ENCODE measurements around the gene PWWP2A. TPM values are rescaled to one million over a fixed set of nuclear protein-coding genes. Genes with fewer than 3 reads are reported as not detected.

The PWWP2A gene
- total RNA-seq, 1 donor from 2014 or later, result 43.4 TPM

DNA sequence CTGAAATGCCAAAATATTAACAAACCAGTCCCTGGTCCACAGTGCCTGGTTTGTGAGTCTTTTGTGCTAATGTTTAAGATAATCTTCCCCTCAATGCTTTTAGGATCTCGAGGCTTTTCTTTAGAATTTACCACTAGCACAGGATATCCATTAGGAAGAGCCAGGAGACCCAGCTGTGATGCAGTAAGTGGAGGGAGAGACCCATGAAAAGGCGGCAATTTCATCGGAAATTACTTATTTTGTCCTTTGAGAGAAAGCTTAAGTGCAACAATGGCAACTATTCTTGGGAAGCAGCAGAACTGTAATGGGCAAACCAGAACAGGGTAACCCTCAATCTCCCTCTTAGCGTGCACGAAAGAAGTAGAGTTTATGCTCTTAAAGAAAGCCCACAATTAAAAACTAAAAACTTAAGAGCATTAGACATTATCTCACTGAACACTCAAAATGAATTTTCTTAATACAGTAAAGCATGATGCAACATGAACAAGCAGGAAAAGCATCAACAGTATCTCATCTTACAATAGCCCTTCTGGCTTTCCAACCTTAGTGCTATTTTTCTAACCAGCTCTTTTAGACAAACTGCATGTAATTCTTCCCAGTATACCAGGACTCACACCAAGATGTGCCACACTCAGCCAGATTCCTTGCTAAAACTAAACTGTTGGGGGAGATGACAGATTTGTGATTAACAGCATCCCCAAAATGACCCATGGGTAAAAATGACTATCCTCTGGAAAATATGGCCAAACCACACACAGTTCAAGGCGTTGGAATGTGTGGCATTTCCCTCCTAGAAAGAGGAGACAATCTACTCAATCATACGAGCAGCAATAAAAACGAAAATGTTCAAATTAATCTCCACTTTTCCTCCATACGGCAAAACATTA, 36.4 kb downstream of the PWWP2A start:
- no peak for DNase-seq (ENCODE audit: low spot score in 2 of 2)
- intact Hi-C loops (cut with DNase I), result loop anchor here (1.0 to 5.0 kb wide), 2 partner anchors 36 to 264 kb away; partner anchors contain the start of gene PWWP2A
- H3K4me3 ChIP-seq, result peak overlapping the region in 1 of 2 donors; percentile 8
- H3K36me3 ChIP-seq, result no peaks in the 10 kb centered on the region
- peak overlapping the region; percentile 14 to 58 for H3K27ac ChIP-seq
- H3K9me3 ChIP-seq, result no peaks in the 10 kb centered on the region
- peaks cover 0 to 26% of the 10 kb centered on the region in 2 donors for H3K4me1 ChIP-seq
- no peaks in the 10 kb centered on the region for H3K27me3 ChIP-seq
- TF ChIP-seq, protein P1, sequence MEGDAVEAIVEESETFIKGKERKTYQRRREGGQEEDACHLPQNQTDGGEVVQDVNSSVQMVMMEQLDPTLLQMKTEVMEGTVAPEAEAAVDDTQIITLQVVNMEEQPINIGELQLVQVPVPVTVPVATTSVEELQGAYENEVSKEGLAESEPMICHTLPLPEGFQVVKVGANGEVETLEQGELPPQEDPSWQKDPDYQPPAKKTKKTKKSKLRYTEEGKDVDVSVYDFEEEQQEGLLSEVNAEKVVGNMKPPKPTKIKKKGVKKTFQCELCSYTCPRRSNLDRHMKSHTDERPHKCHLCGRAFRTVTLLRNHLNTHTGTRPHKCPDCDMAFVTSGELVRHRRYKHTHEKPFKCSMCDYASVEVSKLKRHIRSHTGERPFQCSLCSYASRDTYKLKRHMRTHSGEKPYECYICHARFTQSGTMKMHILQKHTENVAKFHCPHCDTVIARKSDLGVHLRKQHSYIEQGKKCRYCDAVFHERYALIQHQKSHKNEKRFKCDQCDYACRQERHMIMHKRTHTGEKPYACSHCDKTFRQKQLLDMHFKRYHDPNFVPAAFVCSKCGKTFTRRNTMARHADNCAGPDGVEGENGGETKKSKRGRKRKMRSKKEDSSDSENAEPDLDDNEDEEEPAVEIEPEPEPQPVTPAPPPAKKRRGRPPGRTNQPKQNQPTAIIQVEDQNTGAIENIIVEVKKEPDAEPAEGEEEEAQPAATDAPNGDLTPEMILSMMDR (IDR thresholded peaks at IDR 0.05), result no peak

DNA sequence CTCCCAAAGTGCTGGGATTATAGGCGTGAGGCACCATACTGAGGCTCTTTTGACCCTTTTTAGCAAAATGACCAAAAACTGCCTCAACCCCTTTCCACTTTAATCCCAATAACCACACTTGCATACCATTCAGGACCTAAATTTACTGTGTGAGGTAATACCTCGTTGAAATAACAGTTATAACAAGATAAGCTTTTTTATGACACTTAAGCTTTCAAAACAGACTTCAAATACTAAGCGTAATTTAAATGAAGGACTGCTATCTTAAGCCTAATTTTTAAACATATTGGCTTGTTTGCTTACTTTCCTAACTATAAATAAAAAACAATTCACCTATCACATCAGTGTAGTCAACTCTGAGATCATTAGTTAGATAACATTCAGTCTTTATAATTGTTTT, 37.8 kb downstream of the PWWP2A start:
- TF ChIP-seq, protein P1 (IDR thresholded peaks at IDR 0.05), result no peak
- no peak for DNase-seq (ENCODE audit: low spot score in 2 of 2)
- Histone ChIP-seq H3K27me3 (no peaks in the 10 kb centered on the region), H3K4me3 (no peak overlapping the region), H3K9me3 (no peaks in the 10 kb centered on the region), H3K4me1 (peaks cover 0 to 30% of the 10 kb centered on the region in 2 donors), H3K27ac (no peak overlapping the region), H3K36me3 (no peaks in the 10 kb centered on the region)
- intact Hi-C loops (cut with DNase I), result loop anchor here (5.0 kb wide), 1 partner anchor 266 kb away; no protein-coding TSS in a partner anchor

DNA sequence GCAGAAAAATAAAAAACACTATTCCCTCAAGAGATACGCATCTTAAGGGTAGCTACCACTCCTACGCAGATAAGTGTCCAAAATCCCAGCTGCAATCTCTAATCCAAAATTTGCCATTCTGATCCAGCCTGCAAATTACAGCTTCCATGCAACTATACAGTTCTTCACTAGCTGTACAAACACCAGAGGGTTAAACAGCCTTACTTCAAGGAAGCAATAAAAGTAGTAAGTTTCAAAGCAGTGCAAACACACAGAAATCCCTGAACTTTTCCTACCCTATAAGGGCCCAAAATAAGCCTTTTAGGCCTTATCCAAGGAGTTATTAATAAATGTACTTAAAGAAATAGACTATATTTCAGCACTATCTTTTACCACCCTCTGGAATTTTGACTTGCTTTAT, 39.5 kb downstream of the PWWP2A start:
- H3K9me3 ChIP-seq, result no peaks in the 10 kb centered on the region
- H3K4me1 ChIP-seq, result peaks cover 0 to 30% of the 10 kb centered on the region in 2 donors
- TF ChIP-seq, protein P1 (IDR thresholded peaks at IDR 0.05), result no peak
- H3K27me3 ChIP-seq, result no peaks in the 10 kb centered on the region
- no peak overlapping the region for H3K4me3 ChIP-seq
- H3K27ac ChIP-seq, result no peak overlapping the region
- H3K36me3 ChIP-seq, result no peaks in the 10 kb centered on the region
- no peak for DNase-seq (ENCODE audit: low spot score in 2 of 2)
- intact Hi-C loops (cut with DNase I), result loop anchor here (5.0 kb wide), 2 partner anchors 118 to 268 kb away; no protein-coding TSS in a partner anchor

DNA sequence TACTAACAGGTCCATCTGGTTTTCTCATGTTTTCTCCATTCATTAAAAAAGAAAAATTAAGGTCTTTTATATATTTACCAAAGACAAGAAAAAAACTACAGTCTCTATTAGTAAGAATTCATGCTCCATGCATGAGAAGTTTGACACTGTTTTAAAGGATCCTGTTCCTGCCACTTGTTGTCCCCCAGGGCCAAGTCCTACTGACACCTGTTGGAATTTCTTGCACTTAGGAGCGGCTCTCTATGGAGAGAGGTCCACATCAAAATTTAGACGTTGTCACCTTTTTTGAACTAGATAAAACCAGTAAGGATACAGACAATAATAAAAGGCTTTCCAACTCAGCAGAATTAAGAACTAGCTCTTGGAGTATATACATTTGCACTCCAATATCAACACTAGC, 42.3 kb downstream of the PWWP2A start:
- peaks cover 0 to 3% of the 10 kb centered on the region in 2 donors for H3K36me3 ChIP-seq
- no peaks in the 10 kb centered on the region for H3K9me3 ChIP-seq
- intact Hi-C loops (cut with DNase I), result loop anchor here (5.0 kb wide), 1 partner anchor 120 kb away; no protein-coding TSS in a partner anchor
- H3K27me3 ChIP-seq, result no peaks in the 10 kb centered on the region
- TF ChIP-seq, protein P1 (IDR thresholded peaks at IDR 0.05), result no peak
- no peak for DNase-seq (ENCODE audit: low spot score in 2 of 2)
- peaks cover 0 to 20% of the 10 kb centered on the region in 2 donors for H3K4me1 ChIP-seq
- H3K4me3 ChIP-seq, result no peak overlapping the region
- no peak overlapping the region for H3K27ac ChIP-seq

DNA sequence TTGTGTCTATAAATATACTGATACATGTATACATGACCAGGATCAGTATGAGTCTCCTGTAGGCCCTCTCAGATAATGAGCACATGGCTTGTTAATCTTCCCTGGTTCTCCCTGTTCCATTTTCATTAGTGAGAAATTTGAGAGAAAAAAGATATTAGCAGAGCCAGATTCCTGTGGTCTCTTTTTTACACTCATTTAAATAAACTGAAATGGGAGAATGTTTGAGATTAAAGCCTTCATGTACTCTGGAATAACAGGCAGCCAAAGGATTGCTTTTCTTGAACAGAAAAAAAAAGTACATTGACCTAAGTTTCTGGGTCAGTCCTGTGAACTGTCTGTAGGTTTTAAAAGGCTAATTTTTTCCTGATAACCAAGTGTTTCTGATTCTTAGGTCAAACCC, 44.2 kb downstream of the PWWP2A start:
- H3K27me3 ChIP-seq, result no peaks in the 10 kb centered on the region
- no peak overlapping the region for H3K27ac ChIP-seq
- H3K9me3 ChIP-seq, result no peaks in the 10 kb centered on the region
- TF ChIP-seq, protein P1 (IDR thresholded peaks at IDR 0.05), result no peak
- peaks cover 0 to 7% of the 10 kb centered on the region in 2 donors for H3K4me1 ChIP-seq
- H3K4me3 ChIP-seq, result no peak overlapping the region
- intact Hi-C loops (cut with DNase I), result loop anchor here (5.0 kb wide), 1 partner anchor 122 kb away; no protein-coding TSS in a partner anchor
- DNase-seq (ENCODE audit: low spot score in 2 of 2), result no peak
- peaks cover 0 to 3% of the 10 kb centered on the region in 2 donors for H3K36me3 ChIP-seq
